ENCODE measurements around the gene CXCL6.

The CXCL6 gene

GRCh38 chr4:73868206-73869129 is 32.0 kb downstream of the CXCL6 start:
- DNase-seq (ENCODE audit: low read depth in 2 of 2), result no peak

- DNase-seq (ENCODE audit: low read depth in 2 of 2), result no peak
Observed at GRCh38 chr4:73869130-73870055, 32.9 kb downstream of the CXCL6 start, which contains the start of gene CXCL1. TSS of gene CXCL1 (plus strand) at chr4:73869393. CDS start at chr4:73869471, 78 bp downstream.

- DNase-seq (ENCODE audit: low read depth in 2 of 2), result no peak
Observed at GRCh38 chr4:73870260-73870659, 33.8 kb downstream of the CXCL6 start.

GRCh38 chr4:73870768-73871167 is 34.3 kb downstream of the CXCL6 start:
- no peak for DNase-seq (ENCODE audit: low read depth in 2 of 2)

- DNase-seq (ENCODE audit: low read depth in 2 of 2), result no peak
Observed at GRCh38 chr4:73871511-73872310, 35.2 kb downstream of the CXCL6 start.

- DNase-seq (ENCODE audit: low read depth in 2 of 2), result no peak
Observed at GRCh38 chr4:73872316-73873108, 36.0 kb downstream of the CXCL6 start.

GRCh38 chr4:73874386-73874785 is 37.9 kb downstream of the CXCL6 start:
- no peak for DNase-seq (ENCODE audit: low read depth in 2 of 2)

- no peak for DNase-seq (ENCODE audit: low read depth in 2 of 2)
Observed at GRCh38 chr4:73875401-73875800, 38.9 kb downstream of the CXCL6 start.

- DNase-seq (ENCODE audit: low read depth in 2 of 2), result no peak
Observed at GRCh38 chr4:73883306-73883705, 46.8 kb downstream of the CXCL6 start.

- DNase-seq (ENCODE audit: low read depth in 2 of 2), result no peak
Observed at GRCh38 chr4:73885574-73886267, 49.2 kb downstream of the CXCL6 start.
